NCI-H82 (cell line): ENCODE data around the gene RNPS1.

Experiments
- DNase-seq: peaks from one replicate; lab custom pipeline; 2025; lab: John Stamatoyannopoulos, UW

RNPS1 gene

GRCh38 chr16:2213817-2214718, 53.9 kb downstream of the RNPS1 start:
- DNase-seq = no peak

GRCh38 chr16:2212362-2213324, 55.3 kb downstream of the RNPS1 start:
- DNase-seq = peak; percentile 25

- DNase-seq = peak; percentile 46
These were observed 56.0 kb downstream of the RNPS1 start for GRCh38 chr16:2211923-2212347.

GRCh38 chr16:2210386-2211365, 57.2 kb downstream of the RNPS1 start, which contains the start of gene BRICD5:
TSS of gene BRICD5 (minus strand) at chr16:2210863. CDS start at chr16:2210833, 30 bp downstream.
- DNase-seq = peak; percentile 40

- no peak for DNase-seq
These were observed 58.0 kb downstream of the RNPS1 start for GRCh38 chr16:2210009-2210332.

GRCh38 chr16:2209258-2210008, 58.5 kb downstream of the RNPS1 start:
- DNase-seq = peak; percentile 80

- DNase-seq = no peak
These were observed 59.2 kb downstream of the RNPS1 start for GRCh38 chr16:2208772-2209171.

GRCh38 chr16:2208308-2208707, 59.6 kb downstream of the RNPS1 start:
- peak; percentile 61 for DNase-seq

GRCh38 chr16:2207872-2208271, 60.1 kb downstream of the RNPS1 start:
- no peak for DNase-seq

- peak; percentile 27 for DNase-seq
These were observed 61.0 kb downstream of the RNPS1 start for GRCh38 chr16:2206780-2207433.

- no peak for DNase-seq
These were observed 61.5 kb downstream of the RNPS1 start for GRCh38 chr16:2206420-2206779.

GRCh38 chr16:2205967-2206313, 62.0 kb downstream of the RNPS1 start:
- no peak for DNase-seq

GRCh38 chr16:2205104-2205966, 62.6 kb downstream of the RNPS1 start, which contains the start of gene MLST8:
TSS of gene MLST8 (plus strand) at chr16:2205454. CDS start at chr16:2206086, 632 bp downstream.
- DNase-seq = peak; percentile 92

GRCh38 chr16:2204416-2205103, 63.4 kb downstream of the RNPS1 start:
- DNase-seq = no peak
